ENCODE measurements around the gene UNC119.
A peak's percentile ranks its signal among the peaks of the same experiment; 100 is the strongest.

The UNC119 gene

GRCh38 chr17:28572259-28573039 is 20.0 kb upstream of the UNC119 start:
- DNase-seq = no peak

- peak; percentile 96 for DNase-seq
Measured at GRCh38 chr17:28571361-28572122, 19.1 kb upstream of the UNC119 start, which contains the start of gene PIGS. PIGS (minus strand) TSS chr17:28571524; CDS start chr17:28571496, 28 bp downstream.

- peak; percentile 44 for DNase-seq
Measured at GRCh38 chr17:28570716-28571360, 18.4 kb upstream of the UNC119 start.

GRCh38 chr17:28569446-28569845 is 17.0 kb upstream of the UNC119 start:
- DNase-seq = no peak

GRCh38 chr17:28567604-28568003 is 15.2 kb upstream of the UNC119 start:
- DNase-seq = no peak

GRCh38 chr17:28563475-28563874 is 11.1 kb upstream of the UNC119 start:
- no peak for DNase-seq

GRCh38 chr17:28555022-28555421 is 2.6 kb upstream of the UNC119 start:
- no peak for DNase-seq

GRCh38 chr17:28554565-28554964 is 2.1 kb upstream of the UNC119 start:
- DNase-seq = no peak

- no peak for DNase-seq
Measured at GRCh38 chr17:28553000-28553505, 629 bp upstream of the UNC119 start.

GRCh38 chr17:28551421-28552175 is 826 bp downstream of the UNC119 start:
- DNase-seq = no peak

- no peak for DNase-seq
Measured at GRCh38 chr17:28550858-28551257, 1.6 kb downstream of the UNC119 start.

GRCh38 chr17:28549236-28550132 is 2.9 kb downstream of the UNC119 start:
- peak; percentile 77 for DNase-seq

GRCh38 chr17:28548417-28549130 is 3.9 kb downstream of the UNC119 start:
- no peak for DNase-seq

- DNase-seq = peak; percentile 85
Measured at GRCh38 chr17:28547623-28548416, 4.6 kb downstream of the UNC119 start.

- DNase-seq = no peak
Measured at GRCh38 chr17:28547096-28547622, 5.3 kb downstream of the UNC119 start.

- no peak for DNase-seq
Measured at GRCh38 chr17:28545787-28546415, 6.5 kb downstream of the UNC119 start.

- DNase-seq = no peak
Measured at GRCh38 chr17:28545141-28545503, 7.3 kb downstream of the UNC119 start.

- no peak for DNase-seq
Measured at GRCh38 chr17:28544402-28545140, 7.9 kb downstream of the UNC119 start.

GRCh38 chr17:28541439-28541838 is 11.0 kb downstream of the UNC119 start:
- no peak for DNase-seq
